Stimulated activated CD8-positive, alpha-beta memory T cell treated with anti-CD3 and anti-CD28 coated beads, Interleukin-15, amount 100 ng/mL, for 24 hours (primary cell): ENCODE results near the gene WFS1.

Source experiments
- DNase-seq: peaks from one replicate; pipeline ENCODE4 v3.0.0-alpha.2; 2020; ENCODE audit warnings: low read depth

WFS1 gene

GRCh38 chr4:6259886-6260285 lies 9.8 kb upstream of the WFS1 start:
- no peak for DNase-seq

DNA sequence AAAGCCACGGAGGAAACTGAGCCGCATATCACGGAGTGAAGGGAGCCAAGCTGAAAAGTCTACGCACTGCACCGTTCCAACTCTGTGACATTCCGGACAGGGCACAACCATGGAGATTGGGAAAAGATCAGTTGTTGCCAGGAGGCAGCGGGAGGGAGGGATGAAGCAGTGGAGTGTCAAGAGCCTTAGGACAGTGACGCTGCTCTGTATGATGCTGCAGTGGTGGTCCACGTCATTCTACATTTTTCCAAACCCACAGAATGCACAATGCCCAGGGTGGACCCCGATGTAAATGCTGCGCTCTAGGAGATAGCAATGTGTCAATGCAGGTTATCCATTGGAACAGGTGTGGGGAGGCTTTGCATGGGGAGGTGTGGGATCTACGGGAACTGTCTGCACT lies 7.5 kb upstream of the WFS1 start:
- DNase-seq = no peak

- no peak for DNase-seq
These were observed 6.7 kb upstream of the WFS1 start for GRCh38 chr4:6262847-6263487.

- DNase-seq = no peak
These were observed 6.0 kb upstream of the WFS1 start for GRCh38 chr4:6263526-6264224.

DNA sequence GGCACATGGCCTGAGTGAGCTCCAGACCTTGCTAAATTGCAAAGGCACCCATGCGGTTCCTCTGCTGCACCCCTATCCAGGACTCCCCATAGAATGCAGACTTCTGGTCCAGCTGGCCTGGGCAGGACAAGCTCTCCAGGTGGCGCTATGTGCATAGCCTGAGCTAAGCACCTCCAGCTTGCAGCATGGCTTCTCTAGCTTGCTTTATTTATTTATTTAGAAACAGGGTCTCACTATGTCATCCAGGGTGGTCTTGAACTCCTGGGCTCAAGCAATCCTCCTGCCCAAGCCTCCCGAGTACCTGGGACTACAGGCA lies 5.5 kb upstream of the WFS1 start:
- DNase-seq = no peak

- no peak for DNase-seq
These were observed 4.1 kb upstream of the WFS1 start for GRCh38 chr4:6265546-6265945.

DNA sequence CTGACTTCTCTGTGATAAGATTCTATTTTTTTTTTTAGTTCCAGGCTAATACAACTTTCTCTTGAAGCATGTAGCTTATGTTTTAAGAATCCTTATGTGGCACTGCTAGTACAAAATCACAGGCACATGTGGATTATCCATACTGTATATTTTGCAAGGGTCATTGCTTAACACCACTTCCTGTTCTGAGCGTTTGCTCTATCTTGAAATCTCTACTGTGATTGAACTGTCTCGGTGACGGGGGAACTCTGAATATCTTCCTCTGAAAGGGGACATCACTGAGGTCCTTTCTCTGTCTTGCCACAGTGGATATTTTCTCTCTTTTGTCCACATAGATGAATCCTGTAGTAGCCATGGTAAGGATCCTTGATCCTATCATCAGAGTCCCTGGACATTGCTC lies 2.1 kb upstream of the WFS1 start:
- DNase-seq = no peak

DNA sequence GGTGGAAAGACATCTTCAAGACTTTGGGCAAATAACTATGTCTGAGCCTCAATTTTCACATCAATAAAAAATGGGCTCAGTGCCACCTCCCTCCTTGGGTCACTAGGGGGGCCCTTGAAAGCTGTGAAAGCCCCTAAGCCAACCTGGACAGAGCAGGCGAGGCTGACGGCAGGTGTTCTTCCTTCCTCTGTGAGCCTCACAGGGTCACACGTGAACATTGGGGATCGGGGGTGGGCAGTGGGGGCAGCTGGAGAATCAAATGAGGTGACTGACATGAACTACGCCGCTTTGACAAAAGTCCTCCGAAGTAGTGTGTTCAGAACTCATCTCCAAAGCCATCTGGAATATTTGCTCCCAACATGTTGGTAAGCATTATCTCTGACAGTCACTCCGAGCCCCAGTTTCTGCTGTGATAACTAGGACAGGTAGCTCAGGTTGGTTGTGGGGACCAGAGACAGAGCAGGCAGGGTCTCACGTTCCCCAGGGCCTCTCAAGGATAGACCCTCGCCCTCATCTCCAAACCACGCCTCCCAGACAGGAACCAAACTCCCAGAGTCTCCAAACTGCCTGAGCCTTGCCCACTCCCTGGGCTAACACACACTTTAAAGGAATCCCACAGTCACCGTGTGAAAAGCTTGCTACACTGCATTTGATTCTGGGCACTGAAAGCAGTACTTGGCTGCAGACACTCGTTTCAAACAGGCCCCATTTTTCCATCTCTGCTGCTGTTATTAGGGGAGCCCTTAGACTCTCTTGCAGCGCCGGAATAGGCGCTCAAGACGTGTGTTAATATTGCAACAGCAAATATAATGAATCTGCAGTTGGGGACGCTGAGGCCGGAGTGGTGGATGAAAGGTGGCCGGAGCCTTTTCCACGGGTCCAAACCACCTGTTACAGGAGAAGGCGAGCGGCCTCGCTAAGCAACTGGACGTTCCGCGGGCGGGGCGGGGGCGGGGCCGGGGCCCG lies 717 bp upstream of the WFS1 start:
- no peak for DNase-seq

DNA sequence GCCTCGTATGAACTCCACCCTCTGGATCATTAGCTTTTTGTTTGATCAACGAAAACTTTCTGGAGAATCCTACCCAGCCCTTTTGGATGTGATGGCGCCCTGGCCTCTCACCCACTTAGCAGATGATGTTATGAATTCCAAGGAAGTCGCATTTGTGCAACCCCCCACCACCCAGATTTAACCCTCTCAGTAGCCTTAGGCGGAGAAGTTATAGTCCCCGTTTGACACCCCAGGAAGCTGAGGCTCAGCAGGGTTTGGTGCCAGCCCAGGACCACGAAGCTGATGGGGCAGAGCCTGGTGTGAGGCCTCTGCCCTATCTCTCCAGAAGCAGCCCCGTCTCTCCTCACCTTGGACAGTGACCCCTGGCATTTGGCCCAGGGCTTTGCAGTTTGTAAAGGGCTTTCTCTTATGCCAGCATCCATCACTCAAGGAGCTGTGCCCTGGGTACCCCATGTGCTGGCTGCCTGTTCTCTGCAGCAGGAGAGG lies 1.0 kb downstream of the WFS1 start:
- DNase-seq = no peak

GRCh38 chr4:6271206-6271605 lies 1.6 kb downstream of the WFS1 start:
- no peak for DNase-seq

DNA sequence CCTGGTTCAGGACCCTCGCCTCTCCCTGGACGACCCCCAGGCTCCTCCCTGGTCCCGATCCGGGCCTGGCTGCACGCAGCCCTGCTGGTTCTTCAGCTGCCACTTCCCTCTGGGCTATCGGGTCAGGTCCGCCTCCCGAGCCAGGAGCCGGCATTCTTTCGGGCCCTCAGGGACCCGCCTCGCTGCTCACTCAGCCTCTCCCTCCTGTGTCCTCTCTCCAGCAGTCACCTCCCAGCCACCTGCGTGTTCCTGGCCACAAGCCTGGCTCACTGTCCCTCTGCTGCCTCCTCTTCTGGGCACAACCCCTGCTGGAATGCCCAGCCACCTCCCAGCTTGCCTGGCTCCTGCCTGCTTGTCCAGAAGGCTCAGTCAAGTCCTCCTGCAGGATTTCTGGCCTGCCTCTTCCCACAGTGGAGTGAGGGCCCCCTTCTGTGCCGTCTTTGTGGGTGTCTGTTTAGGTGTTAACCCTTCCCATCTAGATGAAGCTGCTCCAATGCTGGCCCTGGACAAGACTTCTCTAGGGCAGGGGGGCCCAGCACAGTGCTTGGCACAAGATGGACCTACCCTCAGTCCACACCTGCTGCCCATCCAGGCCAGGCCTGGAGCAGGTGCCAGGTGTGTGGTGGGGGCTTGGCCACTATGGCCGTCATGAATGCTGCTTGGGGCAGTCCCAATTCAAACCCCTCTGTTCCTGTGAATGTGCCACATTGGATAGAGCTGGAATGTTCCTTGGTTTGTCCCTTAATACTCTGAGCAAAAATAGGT lies 2.2 kb downstream of the WFS1 start:
- no peak for DNase-seq

GRCh38 chr4:6272863-6273660 lies 3.4 kb downstream of the WFS1 start:
- no peak for DNase-seq

DNA sequence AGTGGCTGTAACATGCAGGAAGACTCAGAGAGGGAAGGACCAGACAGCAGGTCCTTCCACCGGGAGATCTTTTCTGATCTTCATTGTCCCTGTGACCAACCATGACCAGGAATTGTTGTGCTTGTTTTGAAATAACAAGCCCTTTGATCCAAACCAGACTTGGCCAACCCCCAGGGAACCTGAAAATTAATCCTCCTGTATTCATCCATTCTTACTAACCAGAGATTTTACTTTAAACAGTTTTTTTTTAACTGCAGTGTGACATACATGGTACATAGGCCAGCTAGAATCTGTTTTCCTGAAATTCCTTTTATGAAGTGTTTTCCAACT lies 4.0 kb downstream of the WFS1 start:
- DNase-seq = no peak

DNA sequence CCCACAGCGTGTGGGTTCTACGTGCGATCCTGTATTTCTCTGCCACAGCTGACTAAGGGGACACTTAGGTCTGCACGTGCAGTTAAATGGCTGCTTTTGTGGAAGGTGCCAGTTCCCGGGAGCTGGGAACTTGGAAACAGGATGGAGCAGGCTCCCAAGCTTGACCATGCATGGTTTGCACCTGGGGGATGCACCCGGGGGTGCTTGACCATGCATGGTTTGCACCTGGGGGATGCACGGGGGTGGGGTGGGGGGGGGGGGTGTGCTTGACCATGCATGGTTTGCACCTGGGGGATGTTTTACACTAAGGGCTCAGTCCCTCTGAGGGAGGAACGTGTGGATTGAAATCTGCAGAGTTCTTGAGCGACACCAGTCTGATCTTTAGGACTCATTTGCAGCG lies 5.7 kb downstream of the WFS1 start:
- no peak for DNase-seq

DNA sequence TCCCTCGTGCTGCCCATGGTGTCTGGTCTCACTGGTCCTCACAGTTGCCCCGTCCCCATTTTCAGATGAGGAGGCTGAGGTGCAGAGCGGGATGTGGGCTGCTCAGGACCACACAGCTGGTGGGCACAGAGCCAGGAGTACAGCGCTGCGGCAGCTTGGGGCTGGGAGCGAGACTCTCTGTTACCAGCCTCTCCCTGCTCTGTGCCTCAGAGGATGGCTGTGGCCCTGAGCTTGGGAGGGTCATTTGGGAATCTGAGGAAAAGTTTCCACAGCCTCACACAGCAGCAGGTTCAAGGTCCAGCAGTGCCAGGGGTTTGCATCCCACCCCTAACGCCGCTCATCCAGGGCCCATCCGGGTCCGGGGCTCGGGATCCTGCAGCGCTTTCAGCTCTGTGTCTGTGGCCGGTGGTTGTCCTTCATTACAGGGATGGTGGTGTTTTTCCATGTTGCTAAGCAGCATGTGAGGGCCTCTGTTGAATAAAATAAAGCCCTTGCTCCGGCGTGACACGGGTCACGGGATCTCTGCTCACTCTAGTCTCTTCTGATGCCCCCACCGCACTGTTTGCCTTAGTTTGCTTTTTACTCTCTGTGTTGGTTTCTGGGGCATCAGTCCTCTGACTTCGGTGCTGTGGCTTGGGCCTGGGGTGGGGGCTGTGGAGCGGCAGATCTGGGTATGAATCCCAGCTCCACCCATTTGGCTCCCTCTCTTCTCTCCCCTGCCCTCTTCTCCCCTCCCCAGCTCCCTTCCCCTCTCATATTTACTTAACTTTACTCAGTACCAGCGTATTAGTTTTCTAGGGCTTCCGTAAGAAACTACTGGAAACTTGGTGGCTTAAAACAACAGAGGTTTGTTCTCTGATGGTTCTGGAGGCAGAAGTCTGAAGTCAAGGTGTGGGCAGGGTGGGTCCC lies 6.5 kb downstream of the WFS1 start:
- no peak for DNase-seq

DNA sequence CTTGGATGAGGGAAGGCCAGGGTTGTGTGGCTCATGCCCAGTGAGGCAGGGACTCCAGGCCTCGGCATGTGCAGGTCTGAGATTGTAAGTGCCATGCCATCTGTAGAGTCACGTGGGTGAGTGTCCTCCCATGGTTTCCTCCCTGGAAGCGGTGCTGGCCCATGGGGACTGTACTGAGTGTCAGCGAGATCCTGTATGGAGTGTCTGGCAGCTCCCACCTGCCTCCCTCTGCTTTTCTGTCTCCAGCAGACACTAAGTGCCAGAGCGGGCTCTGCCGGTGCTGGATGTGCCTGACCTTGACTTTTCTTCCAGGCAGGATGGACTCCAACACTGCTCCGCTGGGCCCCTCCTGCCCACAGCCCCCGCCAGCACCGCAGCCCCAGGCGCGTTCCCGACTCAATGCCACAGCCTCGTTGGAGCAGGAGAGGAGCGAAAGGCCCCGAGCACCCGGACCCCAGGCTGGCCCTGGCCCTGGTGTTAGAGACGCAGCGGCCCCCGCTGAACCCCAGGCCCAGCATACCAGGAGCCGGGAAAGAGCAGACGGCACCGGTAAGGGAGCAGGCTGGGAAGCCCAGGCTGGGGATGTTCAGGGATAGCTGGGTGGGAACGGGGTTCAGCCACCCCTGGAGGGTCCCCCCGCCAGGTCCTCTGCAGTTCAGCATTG lies 7.6 kb downstream of the WFS1 start:
- no peak for DNase-seq

DNA sequence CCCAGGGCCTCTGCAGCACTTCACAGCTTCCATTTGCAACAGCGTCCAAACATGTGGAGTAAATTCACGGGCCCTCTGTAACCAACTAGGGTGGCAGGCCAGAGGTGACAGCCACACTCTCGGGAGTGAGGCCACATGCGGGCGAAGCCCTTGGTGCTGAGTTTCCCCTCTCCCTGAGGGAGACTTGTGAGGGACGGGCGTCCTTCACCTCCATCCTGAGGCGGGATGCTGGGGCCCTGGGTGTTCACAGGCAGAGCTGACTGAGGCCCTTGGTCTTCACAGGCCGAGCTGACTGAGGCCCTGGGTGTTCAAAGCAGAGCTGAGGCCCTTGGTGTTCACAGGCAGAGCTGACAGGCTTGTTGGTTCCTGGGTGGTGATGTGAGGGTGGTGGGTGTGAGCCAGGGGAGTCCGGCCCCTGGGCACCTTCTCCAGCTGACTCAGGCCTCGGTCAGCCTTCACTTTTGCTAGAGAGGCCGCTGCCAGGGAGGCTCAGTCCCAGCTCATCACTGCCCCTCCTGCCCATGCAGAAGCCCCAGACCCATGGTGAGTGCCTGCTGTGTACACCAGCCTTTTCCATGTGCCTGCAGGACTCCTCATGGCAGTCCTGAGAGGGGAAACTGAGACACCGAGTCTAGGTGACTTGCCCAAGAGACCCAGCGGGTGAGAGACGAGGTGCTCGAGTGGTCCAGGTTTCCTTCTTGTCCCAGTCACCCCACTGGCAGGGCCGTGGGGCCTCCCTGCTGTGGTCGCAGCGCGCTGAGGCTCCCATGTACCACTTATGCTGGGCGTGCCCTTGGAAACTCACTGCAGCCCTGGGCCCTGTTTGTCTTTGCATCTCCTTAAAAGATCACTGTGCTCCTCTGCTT lies 8.5 kb downstream of the WFS1 start:
- no peak for DNase-seq

GRCh38 chr4:6278801-6279197 lies 9.1 kb downstream of the WFS1 start:
- no peak for DNase-seq
